Measurements from ENCODE around the gene COX6B2.

DNA sequence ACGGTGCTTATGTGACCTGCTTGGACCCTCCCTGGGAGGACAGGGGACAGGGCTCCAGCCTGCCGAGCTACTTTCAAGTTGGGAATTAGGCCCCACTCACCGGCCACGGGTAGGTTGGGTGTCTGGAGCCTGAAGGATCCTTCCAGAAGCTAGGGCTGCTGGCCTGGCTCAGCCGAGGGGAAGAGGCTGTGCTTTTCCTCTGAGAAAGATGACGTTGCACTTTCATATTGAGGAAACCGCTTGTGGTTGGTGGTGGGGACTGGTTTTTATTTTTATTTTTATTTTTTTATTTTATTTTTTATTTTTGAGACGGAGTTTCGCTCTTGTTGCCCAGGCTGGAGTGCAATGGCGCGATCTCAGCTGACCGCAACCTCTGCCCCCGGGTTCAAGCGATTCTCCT is 29.3 kb downstream of the COX6B2 start, which contains the start of gene TMEM150B:
- TF ChIP-seq GATA3 (IDR thresholded peaks at IDR 0.05; ENCODE audit: low read depth, low read length) (no peak), GATA2 (IDR thresholded peaks at IDR 0.05; ENCODE audit: low read depth, low read length) (no peak)

Data from SH-SY5Y (cell line).